ENCODE results near the gene OR5K1. TPM values are rescaled to one million over a fixed set of nuclear protein-coding genes. Genes with fewer than 3 reads are reported as not detected.

OR5K1 gene
- total and polyA plus RNA-seq, 2 donors (not counting 3 experiments of a cell fraction or from before 2014, with no cell fraction given): not detected

DNA sequence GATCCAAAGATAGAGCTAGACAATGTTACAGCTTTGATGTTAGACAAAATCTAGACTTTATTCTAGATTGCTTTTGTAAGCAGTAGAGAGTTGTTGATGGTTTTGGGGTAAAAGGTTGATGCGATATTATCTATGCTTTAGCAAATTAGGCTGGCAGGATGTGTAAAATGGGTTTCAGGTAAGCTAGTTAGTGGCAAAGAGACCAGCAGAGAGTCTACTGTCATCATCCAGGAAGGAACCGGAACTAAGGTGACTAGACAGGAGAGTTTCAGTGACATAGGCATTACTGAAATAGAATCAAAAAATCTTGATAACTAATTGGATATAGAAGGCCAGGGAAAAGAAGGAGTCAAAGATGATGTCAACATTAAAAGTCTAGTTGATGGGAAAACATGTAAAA is 45.6 kb downstream of the OR5K1 start:
- no peak overlapping the region for H3K4me3 ChIP-seq (replicated peaks in 1 of 3; ENCODE audit: insufficient read depth in 1 of 3, low read depth in 1 of 3, low read length in 3 of 3)
- H2AFZ ChIP-seq (ENCODE audit: low read depth, low read length): no peak overlapping the region
- dilution Hi-C loops (cut with MboI; ENCODE audit: extremely low pct_ligation_motif_present, low sequenced_read_pairs): no loop called here
- ChIA-PET POLR2A (no interaction called here), CTCF (no interaction called here)
- no peaks in the 10 kb centered on the region for H3K9me1 ChIP-seq (replicated peaks; ENCODE audit: control insufficient read depth, extremely low read depth, insufficient read depth, low read length)
- H3K9ac ChIP-seq (replicated peaks; ENCODE audit: extremely low read depth, insufficient read depth, low read length): no peak overlapping the region
- H3K9me3 ChIP-seq (replicated peaks; ENCODE audit: control insufficient read depth, insufficient read depth, low read length): no peaks in the 10 kb centered on the region
- H3K27me3 ChIP-seq (ENCODE audit: control insufficient read depth in 2 of 2, insufficient read depth in 2 of 2, low read length in 2 of 2): no peaks in the 10 kb centered on the region
- H3K4me2 ChIP-seq (ENCODE audit: insufficient read depth, low read length): no peak overlapping the region
- no peak for DNase-seq (ENCODE audit: low read depth, low spot score)
- peaks cover 2% of the 10 kb centered on the region for H3K4me1 ChIP-seq (ENCODE audit: control insufficient read depth, extremely low read depth, insufficient read depth, low read length)
- H3K79me2 ChIP-seq (ENCODE audit: control insufficient read depth, insufficient read depth, low read length): no peaks in the 10 kb centered on the region
- no peaks in the 10 kb centered on the region for H4K20me1 ChIP-seq (replicated peaks; ENCODE audit: control insufficient read depth, extremely low read depth, insufficient read depth, low read length)
- no TSS peak for BruUV-seq (replicated peaks)
- intact Hi-C loops (cut with micrococcal nuclease): no loop called here
- FAIRE-seq: no peak
- H3K36me3 ChIP-seq (ENCODE audit: control insufficient read depth in 2 of 2, extremely low read depth in 1 of 2, insufficient read depth in 2 of 2, low read length in 2 of 2): no peaks in the 10 kb centered on the region
- no peak overlapping the region for H3K27ac ChIP-seq (ENCODE audit: insufficient read depth, low read depth, low read length)
- TF ChIP-seq POLR2A (IDR thresholded peaks at IDR 0.05; ENCODE audit: low read depth, low read length) (no peak), EZH2 (IDR thresholded peaks at IDR 0.05; ENCODE audit: borderline replicate concordance, low read depth, low read length, severe bottlenecking) (no peak), MYC (IDR thresholded peaks at IDR 0.05; ENCODE audit: low read depth, low read length) (no peak), FOS (IDR thresholded peaks at IDR 0.05; ENCODE audit: borderline replicate concordance, insufficient read depth, low read length) (no peak)
- TF ChIP-seq, protein P1, sequence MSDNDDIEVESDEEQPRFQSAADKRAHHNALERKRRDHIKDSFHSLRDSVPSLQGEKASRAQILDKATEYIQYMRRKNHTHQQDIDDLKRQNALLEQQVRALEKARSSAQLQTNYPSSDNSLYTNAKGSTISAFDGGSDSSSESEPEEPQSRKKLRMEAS (IDR thresholded peaks at IDR 0.05; ENCODE audit: insufficient read depth, insufficient read length): no peak

DNA sequence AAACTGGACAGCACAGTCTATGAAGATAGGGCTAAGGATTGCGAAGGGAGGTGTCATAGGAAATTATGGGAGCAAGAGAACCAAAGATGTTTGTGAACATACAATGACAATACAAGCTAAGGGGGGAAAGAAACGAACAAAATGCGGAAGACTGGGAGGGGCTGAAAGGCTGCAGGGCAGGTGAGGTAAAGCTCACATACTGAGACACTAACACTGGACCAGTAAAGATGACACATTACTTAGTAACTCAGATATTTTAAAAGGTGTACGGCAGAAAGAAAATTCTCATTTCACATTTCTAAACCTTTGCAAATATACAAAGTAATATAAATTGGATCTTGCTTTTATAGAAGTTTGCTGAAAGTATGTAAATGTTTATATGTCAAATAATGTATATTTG is 49.6 kb downstream of the OR5K1 start:
- Histone ChIP-seq H3K9me1 (replicated peaks; ENCODE audit: control insufficient read depth, extremely low read depth, insufficient read depth, low read length) (no peaks in the 10 kb centered on the region), H3K27ac (ENCODE audit: insufficient read depth, low read depth, low read length) (no peak overlapping the region), H3K36me3 (ENCODE audit: control insufficient read depth in 2 of 2, extremely low read depth in 1 of 2, insufficient read depth in 2 of 2, low read length in 2 of 2) (peaks cover 4 to 9% of the 10 kb centered on the region in 2 experiments), H3K79me2 (ENCODE audit: control insufficient read depth, insufficient read depth, low read length) (no peaks in the 10 kb centered on the region), H4K20me1 (replicated peaks; ENCODE audit: control insufficient read depth, extremely low read depth, insufficient read depth, low read length) (no peaks in the 10 kb centered on the region), H3K9ac (replicated peaks; ENCODE audit: extremely low read depth, insufficient read depth, low read length) (no peak overlapping the region), H3K4me1 (ENCODE audit: control insufficient read depth, extremely low read depth, insufficient read depth, low read length) (peaks cover 2% of the 10 kb centered on the region), H3K9me3 (replicated peaks; ENCODE audit: control insufficient read depth, insufficient read depth, low read length) (no peaks in the 10 kb centered on the region), H2AFZ (ENCODE audit: low read depth, low read length) (no peak overlapping the region), H3K27me3 (ENCODE audit: control insufficient read depth in 2 of 2, insufficient read depth in 2 of 2, low read length in 2 of 2) (no peaks in the 10 kb centered on the region), H3K4me2 (ENCODE audit: insufficient read depth, low read length) (no peak overlapping the region), H3K4me3 (replicated peaks in 1 of 3; ENCODE audit: insufficient read depth in 1 of 3, low read depth in 1 of 3, low read length in 3 of 3) (no peak overlapping the region)
- ChIA-PET CTCF (no interaction called here), POLR2A (no interaction called here)
- intact Hi-C loops (cut with micrococcal nuclease): no loop called here
- dilution Hi-C loops (cut with MboI; ENCODE audit: extremely low pct_ligation_motif_present, low sequenced_read_pairs): no loop called here
- no TSS peak for BruUV-seq (replicated peaks)
- FAIRE-seq (no peak), DNase-seq (ENCODE audit: low read depth, low spot score) (no peak)
- TF ChIP-seq FOS (IDR thresholded peaks at IDR 0.05; ENCODE audit: borderline replicate concordance, insufficient read depth, low read length): no peak
- TF ChIP-seq, protein P1 (IDR thresholded peaks at IDR 0.05; ENCODE audit: insufficient read depth, insufficient read length): no peak
- TF ChIP-seq, protein P2, sequence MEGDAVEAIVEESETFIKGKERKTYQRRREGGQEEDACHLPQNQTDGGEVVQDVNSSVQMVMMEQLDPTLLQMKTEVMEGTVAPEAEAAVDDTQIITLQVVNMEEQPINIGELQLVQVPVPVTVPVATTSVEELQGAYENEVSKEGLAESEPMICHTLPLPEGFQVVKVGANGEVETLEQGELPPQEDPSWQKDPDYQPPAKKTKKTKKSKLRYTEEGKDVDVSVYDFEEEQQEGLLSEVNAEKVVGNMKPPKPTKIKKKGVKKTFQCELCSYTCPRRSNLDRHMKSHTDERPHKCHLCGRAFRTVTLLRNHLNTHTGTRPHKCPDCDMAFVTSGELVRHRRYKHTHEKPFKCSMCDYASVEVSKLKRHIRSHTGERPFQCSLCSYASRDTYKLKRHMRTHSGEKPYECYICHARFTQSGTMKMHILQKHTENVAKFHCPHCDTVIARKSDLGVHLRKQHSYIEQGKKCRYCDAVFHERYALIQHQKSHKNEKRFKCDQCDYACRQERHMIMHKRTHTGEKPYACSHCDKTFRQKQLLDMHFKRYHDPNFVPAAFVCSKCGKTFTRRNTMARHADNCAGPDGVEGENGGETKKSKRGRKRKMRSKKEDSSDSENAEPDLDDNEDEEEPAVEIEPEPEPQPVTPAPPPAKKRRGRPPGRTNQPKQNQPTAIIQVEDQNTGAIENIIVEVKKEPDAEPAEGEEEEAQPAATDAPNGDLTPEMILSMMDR (IDR thresholded peaks at IDR 0.05; ENCODE audit: extremely low read depth in 1 of 2, insufficient read depth in 1 of 2, low read depth in 1 of 2, low read length in 2 of 2): no peak
- TF ChIP-seq MYC (IDR thresholded peaks at IDR 0.05; ENCODE audit: low read depth, low read length): no peak
- no peak for TF ChIP-seq EZH2 (IDR thresholded peaks at IDR 0.05; ENCODE audit: borderline replicate concordance, low read depth, low read length, severe bottlenecking)
- TF ChIP-seq JUN (IDR thresholded peaks at IDR 0.05; ENCODE audit: borderline replicate concordance, insufficient read depth, insufficient read length, low read depth): no peak
- no peak for TF ChIP-seq POLR2AphosphoS5 (IDR thresholded peaks at IDR 0.05; ENCODE audit: insufficient read depth, low read depth, low read length)
- no peak for TF ChIP-seq POLR2A (IDR thresholded peaks at IDR 0.05; ENCODE audit: low read depth, low read length)
- TF ChIP-seq GATA2 (IDR thresholded peaks at IDR 0.05; ENCODE audit: insufficient read depth, insufficient read length, low read depth, low read length): no peak

All from endothelial cell of umbilical vein (primary cell).